Type B pancreatic cell (in vitro differentiated cells): ENCODE data around the gene S100B. TPM values are rescaled to one million over a fixed set of nuclear protein-coding genes. Genes with fewer than 3 reads are reported as not detected.
A peak's percentile ranks its signal among the peaks of the same experiment; 100 is the strongest.

Experiments used
- DNase-seq: peaks from one replicate; pipeline ENCODE4 v3.0.0; 2021; ENCODE audit warnings: mixed read lengths; ENCODE audit not compliant: unreplicated experiment; ENCODE audit errors: extremely low spot score
- H3K27ac Mint-ChIP-seq: 2 replicates; pipeline ENCODE4 v1.8.0; 2021; ENCODE audit warnings: mild to moderate bottlenecking, mixed read lengths
- H3K27me3 Mint-ChIP-seq: 2 replicates; pipeline ENCODE4 v1.8.0; 2021; ENCODE audit warnings: mixed read lengths
- H3K36me3 Mint-ChIP-seq: 2 replicates; pipeline ENCODE4 v1.8.0; 2021; ENCODE audit warnings: mixed read lengths
- H3K4me1 Mint-ChIP-seq: one replicate; pipeline ENCODE4 v1.8.0; 2021; ENCODE audit warnings: mixed read lengths; ENCODE audit not compliant: unreplicated experiment
- H3K4me3 Mint-ChIP-seq: 2 replicates; pipeline ENCODE4 v1.8.0; 2021; ENCODE audit warnings: mild to moderate bottlenecking, mixed read lengths
- H3K9me3 Mint-ChIP-seq: 2 replicates; pipeline ENCODE4 v1.8.0; 2021; ENCODE audit warnings: mixed read lengths
- total RNA-seq: library from RNA; stranded (reverse); gene quantifications from 2 replicates; pipeline ENCODE4 v1.2.1, GENCODE V29; 2021; ENCODE audit warnings: low replicate concordance
- TF ChIP-seq, protein P1 (sequence below): fragments of 200-600 bp; sonication (generic); conservative IDR thresholded peaks from 2 replicates; pipeline ENCODE4 v1.5.0; 2021; ENCODE audit warnings: antibody characterized with exemption, mild to moderate bottlenecking

S100B gene
- total RNA-seq, 1 donor from 2014 or later, result 5.5 TPM

DNA sequence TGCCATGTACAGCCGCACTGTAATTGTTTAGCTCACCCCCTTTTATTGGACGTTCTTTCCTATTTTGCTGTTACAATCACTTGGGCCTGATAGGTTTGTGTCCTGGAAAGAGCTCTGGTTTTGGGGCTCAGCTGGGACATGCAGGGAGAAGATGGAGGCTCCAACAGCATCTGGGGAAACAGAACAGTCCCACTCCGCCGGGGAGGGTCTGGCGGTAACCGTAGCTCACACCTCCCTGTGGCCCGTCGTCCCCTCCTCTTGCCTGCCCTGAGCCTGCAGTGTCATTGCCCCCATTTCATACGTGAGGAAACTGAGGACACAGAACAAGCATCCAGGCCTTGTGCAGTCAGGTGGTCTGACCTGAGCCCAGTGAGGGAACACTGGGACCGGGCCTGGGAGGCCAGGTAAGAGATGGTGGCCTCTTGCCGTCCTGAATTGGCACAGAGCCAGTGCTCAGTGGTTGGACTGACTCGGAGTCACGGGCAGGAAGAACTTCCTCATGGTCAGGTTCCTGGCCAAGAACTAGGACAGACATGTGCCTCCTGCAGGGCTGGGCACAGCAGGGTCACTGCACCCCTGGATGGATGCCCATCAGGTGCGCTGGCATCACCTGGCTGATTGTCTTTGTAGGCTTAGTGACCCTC is 41.8 kb downstream of the S100B start:
- H3K36me3 Mint-ChIP-seq, result peaks cover 11% of the 10 kb centered on the region
- no peak overlapping the region for H3K27ac Mint-ChIP-seq
- no peaks in the 10 kb centered on the region for H3K27me3 Mint-ChIP-seq
- no peaks in the 10 kb centered on the region for H3K9me3 Mint-ChIP-seq
- TF ChIP-seq, protein P1, sequence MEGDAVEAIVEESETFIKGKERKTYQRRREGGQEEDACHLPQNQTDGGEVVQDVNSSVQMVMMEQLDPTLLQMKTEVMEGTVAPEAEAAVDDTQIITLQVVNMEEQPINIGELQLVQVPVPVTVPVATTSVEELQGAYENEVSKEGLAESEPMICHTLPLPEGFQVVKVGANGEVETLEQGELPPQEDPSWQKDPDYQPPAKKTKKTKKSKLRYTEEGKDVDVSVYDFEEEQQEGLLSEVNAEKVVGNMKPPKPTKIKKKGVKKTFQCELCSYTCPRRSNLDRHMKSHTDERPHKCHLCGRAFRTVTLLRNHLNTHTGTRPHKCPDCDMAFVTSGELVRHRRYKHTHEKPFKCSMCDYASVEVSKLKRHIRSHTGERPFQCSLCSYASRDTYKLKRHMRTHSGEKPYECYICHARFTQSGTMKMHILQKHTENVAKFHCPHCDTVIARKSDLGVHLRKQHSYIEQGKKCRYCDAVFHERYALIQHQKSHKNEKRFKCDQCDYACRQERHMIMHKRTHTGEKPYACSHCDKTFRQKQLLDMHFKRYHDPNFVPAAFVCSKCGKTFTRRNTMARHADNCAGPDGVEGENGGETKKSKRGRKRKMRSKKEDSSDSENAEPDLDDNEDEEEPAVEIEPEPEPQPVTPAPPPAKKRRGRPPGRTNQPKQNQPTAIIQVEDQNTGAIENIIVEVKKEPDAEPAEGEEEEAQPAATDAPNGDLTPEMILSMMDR, result no peak
- H3K4me1 Mint-ChIP-seq, result no peaks in the 10 kb centered on the region
- no peak for DNase-seq
- no peak overlapping the region for H3K4me3 Mint-ChIP-seq

DNA sequence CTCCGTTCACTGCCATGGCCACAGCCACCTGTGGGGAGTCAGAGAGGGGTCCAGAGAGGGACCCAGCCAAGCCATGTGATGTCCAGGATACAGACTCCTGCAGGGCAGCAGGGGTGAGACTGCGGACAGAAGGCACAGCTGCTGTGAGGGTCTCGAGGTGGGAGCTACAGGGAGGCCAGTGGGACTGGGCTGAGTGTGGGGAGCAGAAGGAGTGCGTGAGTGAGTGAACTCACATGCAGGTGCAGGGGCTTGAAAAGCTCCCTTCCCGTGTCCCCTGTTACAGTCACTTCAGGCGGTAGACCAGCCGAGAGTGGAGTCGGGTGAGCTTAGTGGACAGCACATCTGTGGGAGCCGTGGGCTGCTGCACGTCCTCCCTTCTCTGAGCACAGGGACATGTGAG is 42.4 kb downstream of the S100B start:
- Mint-ChIP-seq H3K4me3 (no peak overlapping the region), H3K36me3 (peaks cover 8% of the 10 kb centered on the region), H3K9me3 (no peaks in the 10 kb centered on the region), H3K4me1 (no peaks in the 10 kb centered on the region), H3K27ac (no peak overlapping the region), H3K27me3 (no peaks in the 10 kb centered on the region)
- DNase-seq, result no peak
- TF ChIP-seq, protein P1, result no peak

DNA sequence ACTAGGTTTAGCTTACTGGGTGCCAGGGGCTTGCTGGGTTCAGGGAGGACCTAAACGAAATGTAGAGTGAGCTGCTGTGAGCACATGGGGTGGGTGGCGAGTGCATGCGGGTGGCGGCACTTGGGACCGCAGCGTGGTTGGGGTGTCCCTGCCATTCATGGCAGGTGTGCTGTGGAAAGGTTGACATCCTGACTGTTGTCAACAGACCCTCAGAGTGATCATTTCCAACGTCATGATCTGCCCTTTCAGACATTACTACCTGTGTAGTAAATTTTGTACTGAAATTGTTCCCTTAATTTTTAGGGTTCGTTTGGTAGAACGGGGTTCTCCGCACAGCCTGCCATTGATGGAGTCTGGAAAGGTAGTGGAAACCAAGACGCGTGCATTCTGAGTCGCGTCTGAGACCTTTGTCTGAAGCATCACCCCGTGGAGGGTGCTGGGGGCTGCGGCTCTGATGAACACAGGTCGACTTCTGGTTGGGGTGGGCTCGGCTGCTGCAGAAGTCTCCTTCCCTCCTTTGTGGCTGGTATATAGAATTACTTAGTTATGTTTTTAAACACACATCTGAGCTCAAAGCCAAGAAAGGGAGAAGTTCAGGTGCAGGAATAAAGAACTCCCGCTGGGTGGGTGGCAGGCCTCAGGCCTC is 43.3 kb downstream of the S100B start:
- Mint-ChIP-seq H3K27ac (no peak overlapping the region), H3K4me1 (no peaks in the 10 kb centered on the region), H3K36me3 (peaks cover 11% of the 10 kb centered on the region), H3K27me3 (no peaks in the 10 kb centered on the region), H3K4me3 (no peak overlapping the region), H3K9me3 (no peaks in the 10 kb centered on the region)
- no peak for DNase-seq
- TF ChIP-seq, protein P1, result no peak

DNA sequence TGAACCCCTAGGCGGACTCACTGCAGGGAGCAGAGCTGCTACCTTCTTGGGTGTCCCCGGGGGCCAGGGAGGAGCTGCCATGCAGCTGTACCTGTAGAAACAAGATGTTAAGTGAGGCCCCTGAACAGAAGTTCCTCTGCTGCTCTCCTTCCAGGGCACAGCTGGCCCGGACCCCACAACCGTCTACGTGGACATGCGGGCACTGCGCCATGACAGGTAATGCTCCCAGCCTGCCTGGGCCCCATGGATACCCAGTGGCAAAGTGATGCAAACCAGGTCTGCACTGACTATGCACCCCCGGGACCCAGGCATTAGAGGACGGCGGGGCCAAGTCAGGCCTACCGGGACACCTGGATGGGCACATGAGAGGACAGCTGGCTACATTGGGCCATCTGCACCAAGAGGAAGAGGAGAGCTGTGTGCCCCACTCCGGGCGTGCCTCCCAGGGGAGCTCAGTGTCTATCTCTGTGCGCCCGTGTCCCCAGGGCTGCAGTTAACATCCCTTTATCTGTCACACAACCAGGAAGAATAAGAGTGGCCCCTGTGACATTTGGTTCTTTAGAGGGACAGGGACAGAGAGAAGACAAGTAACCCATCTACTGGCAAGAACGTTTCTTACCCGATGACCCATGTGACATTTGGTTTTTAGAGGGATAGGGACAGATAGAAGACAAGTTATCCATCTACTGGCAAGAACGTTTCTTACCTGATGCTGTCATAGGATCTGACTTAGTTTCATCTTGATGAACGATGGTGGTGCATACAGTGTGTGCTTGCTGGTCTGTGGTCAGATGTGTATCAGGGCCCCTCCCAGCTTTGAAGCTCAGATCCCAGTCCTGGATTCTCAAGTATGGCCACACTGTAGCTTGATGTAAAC is 44.1 kb downstream of the S100B start:
- no peak overlapping the region for H3K27ac Mint-ChIP-seq
- DNase-seq, result peak; percentile 64
- TF ChIP-seq, protein P1, result no peak
- peaks cover 14% of the 10 kb centered on the region for H3K36me3 Mint-ChIP-seq
- no peak overlapping the region for H3K4me3 Mint-ChIP-seq
- H3K27me3 Mint-ChIP-seq, result no peaks in the 10 kb centered on the region
- no peaks in the 10 kb centered on the region for H3K4me1 Mint-ChIP-seq
- H3K9me3 Mint-ChIP-seq, result no peaks in the 10 kb centered on the region

DNA sequence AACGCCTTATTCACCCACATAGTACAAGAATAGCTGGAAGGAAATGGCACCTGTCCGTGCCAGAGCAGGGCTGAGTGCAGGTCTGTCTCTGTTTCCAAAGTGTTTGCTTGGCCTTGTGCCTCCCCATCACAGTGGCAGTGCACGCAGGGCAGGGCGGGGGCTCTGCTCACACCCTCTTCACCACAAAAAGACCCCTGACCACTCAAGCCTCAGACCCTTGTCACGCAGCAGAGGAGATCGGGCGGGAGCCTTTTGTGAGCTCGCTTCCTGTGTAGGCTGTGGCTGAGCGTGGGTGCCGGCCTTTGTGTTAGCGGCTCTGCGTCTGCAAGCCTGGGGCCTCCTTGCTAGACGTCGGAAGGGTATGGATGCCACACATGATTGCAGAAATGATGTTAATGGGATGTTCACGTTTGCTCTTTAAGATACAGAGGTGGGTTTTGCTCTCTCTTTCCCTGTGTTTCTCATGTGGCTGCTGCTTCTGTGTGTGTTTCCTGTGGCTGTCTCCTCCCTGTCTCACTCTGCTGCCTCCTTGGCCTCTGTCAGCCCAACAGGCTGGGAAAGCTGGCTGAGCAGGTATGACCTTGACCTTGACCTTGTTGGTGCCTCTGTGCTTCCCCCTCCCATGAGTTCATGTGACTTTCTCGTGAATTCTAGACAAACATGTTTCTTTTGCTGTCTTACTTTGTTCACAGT is 45.4 kb downstream of the S100B start:
- no peak overlapping the region for H3K27ac Mint-ChIP-seq
- no peak for DNase-seq
- no peaks in the 10 kb centered on the region for H3K9me3 Mint-ChIP-seq
- TF ChIP-seq, protein P1, result no peak
- no peaks in the 10 kb centered on the region for H3K4me1 Mint-ChIP-seq
- peaks cover 17% of the 10 kb centered on the region for H3K36me3 Mint-ChIP-seq
- H3K27me3 Mint-ChIP-seq, result no peaks in the 10 kb centered on the region
- no peak overlapping the region for H3K4me3 Mint-ChIP-seq
